HEK293 (cell line): ENCODE data around the gene PTPRN2.

Source experiments
- FEZF1 ChIP-seq: fragments of 450-650 bp; formaldehyde crosslinking; IDR thresholded peaks from 2 replicates; pipeline ENCODE4 v1.5.1; 2016; ENCODE audit warnings: missing biosample characterization, missing genetic modification characterization
- SCRT2 ChIP-seq: fragments of 450-650 bp; formaldehyde crosslinking; IDR thresholded peaks from 2 replicates; pipeline ENCODE4 v1.5.1; 2016; ENCODE audit warnings: missing biosample characterization, missing genetic modification characterization
- ZBTB17 ChIP-seq: fragments of 450-650 bp; formaldehyde crosslinking; IDR thresholded peaks from 2 replicates; pipeline ENCODE4 v1.5.1; 2016; ENCODE audit warnings: missing biosample characterization, missing genetic modification characterization
- ZIC2 ChIP-seq: fragments of 450-650 bp; formaldehyde crosslinking; IDR thresholded peaks from 2 replicates; pipeline ENCODE4 v1.5.1; 2016; ENCODE audit warnings: missing biosample characterization, missing genetic modification characterization
- ZNF114 ChIP-seq: fragments of 450-650 bp; formaldehyde crosslinking; IDR thresholded peaks from 2 replicates; pipeline ENCODE4 v1.5.0; 2017; ENCODE audit warnings: missing biosample characterization, missing genetic modification characterization
- ZNF174 ChIP-seq: fragments of 450-650 bp; formaldehyde crosslinking; IDR thresholded peaks from 2 replicates; pipeline ENCODE4 v1.5.0; 2017; ENCODE audit warnings: missing biosample characterization, mild to moderate bottlenecking, missing genetic modification characterization
- ZNF248 ChIP-seq: fragments of 450-650 bp; formaldehyde crosslinking; IDR thresholded peaks from 2 replicates; pipeline ENCODE4 v1.5.1; 2017; ENCODE audit warnings: missing biosample characterization, missing genetic modification characterization
- ZNF335 ChIP-seq: fragments of 450-650 bp; formaldehyde crosslinking; conservative IDR thresholded peaks from 2 replicates; pipeline ENCODE4 v1.5.1; 2016; ENCODE audit warnings: missing biosample characterization, missing genetic modification characterization
- ZNF354C ChIP-seq: fragments of 450-650 bp; formaldehyde crosslinking; IDR thresholded peaks from 2 replicates; pipeline ENCODE4 v1.5.1; 2016; ENCODE audit warnings: missing biosample characterization, missing genetic modification characterization, low read depth, borderline replicate concordance
- ZNF473 ChIP-seq: fragments of 450-650 bp; formaldehyde crosslinking; IDR thresholded peaks from 2 replicates; pipeline ENCODE4 v1.5.1; 2017; ENCODE audit warnings: missing biosample characterization, missing genetic modification characterization
- ZNF544 ChIP-seq: fragments of 450-650 bp; formaldehyde crosslinking; IDR thresholded peaks from 2 replicates; pipeline ENCODE4 v1.5.0; 2017; ENCODE audit warnings: missing biosample characterization, missing genetic modification characterization
- ZNF548 ChIP-seq: fragments of 450-650 bp; formaldehyde crosslinking; IDR thresholded peaks from 2 replicates; pipeline ENCODE4 v1.5.1; 2016; ENCODE audit warnings: missing biosample characterization, missing genetic modification characterization
- ZNF701 ChIP-seq: fragments of 450-650 bp; formaldehyde crosslinking; IDR thresholded peaks from 2 replicates; pipeline ENCODE4 v1.5.1; 2016; ENCODE audit warnings: missing biosample characterization, missing genetic modification characterization
- ZNF776 ChIP-seq: fragments of 450-650 bp; formaldehyde crosslinking; IDR thresholded peaks from 2 replicates; pipeline ENCODE4 v1.5.0; 2017; ENCODE audit warnings: missing biosample characterization, missing genetic modification characterization, borderline replicate concordance
- ZNF792 ChIP-seq: fragments of 450-650 bp; formaldehyde crosslinking; IDR thresholded peaks from 2 replicates; pipeline ENCODE4 v1.5.1; 2016; ENCODE audit warnings: missing biosample characterization, missing genetic modification characterization
- TF ChIP-seq, protein P1 (sequence below): fragments of 450-650 bp; formaldehyde crosslinking; IDR thresholded peaks from 2 replicates; pipeline ENCODE4 v1.5.1; 2016; ENCODE audit warnings: missing biosample characterization, missing genetic modification characterization, borderline replicate concordance
- TF ChIP-seq, protein P2 (sequence below): fragments of 450-650 bp; formaldehyde crosslinking; optimal IDR thresholded peaks from 2 replicates; pipeline ENCODE3; 2016; ENCODE audit warnings: missing biosample characterization, mild to moderate bottlenecking, missing genetic modification characterization
- TF ChIP-seq, protein P3 (sequence below): fragments of 450-650 bp; formaldehyde crosslinking; IDR thresholded peaks from 2 replicates; pipeline ENCODE4 v1.5.0; 2017; ENCODE audit warnings: missing biosample characterization, missing genetic modification characterization, borderline replicate concordance
- TF ChIP-seq, protein P4 (sequence below): fragments of 450-650 bp; formaldehyde crosslinking; IDR thresholded peaks from 2 replicates; pipeline ENCODE4 v1.5.1; 2016; ENCODE audit warnings: missing biosample characterization, missing genetic modification characterization

The PTPRN2 gene

DNA sequence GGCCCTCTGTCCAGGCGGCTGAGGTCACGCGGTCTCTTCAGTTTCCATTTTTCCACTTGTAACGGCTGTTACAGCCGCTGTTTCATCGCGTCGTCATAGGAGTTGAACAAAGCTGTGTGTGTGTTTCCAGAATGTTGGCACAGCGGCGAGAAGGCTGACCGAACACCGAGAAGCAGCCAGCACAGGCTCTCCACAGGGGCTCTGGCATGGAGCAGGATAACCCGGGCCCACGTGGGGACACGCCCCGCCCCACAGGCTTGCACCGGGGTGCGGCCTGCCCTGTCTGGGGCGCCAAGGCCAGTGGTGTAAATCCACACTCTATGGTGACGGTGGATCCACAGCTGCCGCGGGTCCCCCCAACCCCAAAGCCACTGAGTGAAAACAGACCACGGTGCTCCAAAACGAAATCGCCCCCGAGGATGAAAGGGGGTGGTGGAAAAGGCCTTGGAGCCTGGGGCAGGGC lies 802.6 kb downstream of the PTPRN2 start (continued):
- TF ChIP-seq, protein P1, sequence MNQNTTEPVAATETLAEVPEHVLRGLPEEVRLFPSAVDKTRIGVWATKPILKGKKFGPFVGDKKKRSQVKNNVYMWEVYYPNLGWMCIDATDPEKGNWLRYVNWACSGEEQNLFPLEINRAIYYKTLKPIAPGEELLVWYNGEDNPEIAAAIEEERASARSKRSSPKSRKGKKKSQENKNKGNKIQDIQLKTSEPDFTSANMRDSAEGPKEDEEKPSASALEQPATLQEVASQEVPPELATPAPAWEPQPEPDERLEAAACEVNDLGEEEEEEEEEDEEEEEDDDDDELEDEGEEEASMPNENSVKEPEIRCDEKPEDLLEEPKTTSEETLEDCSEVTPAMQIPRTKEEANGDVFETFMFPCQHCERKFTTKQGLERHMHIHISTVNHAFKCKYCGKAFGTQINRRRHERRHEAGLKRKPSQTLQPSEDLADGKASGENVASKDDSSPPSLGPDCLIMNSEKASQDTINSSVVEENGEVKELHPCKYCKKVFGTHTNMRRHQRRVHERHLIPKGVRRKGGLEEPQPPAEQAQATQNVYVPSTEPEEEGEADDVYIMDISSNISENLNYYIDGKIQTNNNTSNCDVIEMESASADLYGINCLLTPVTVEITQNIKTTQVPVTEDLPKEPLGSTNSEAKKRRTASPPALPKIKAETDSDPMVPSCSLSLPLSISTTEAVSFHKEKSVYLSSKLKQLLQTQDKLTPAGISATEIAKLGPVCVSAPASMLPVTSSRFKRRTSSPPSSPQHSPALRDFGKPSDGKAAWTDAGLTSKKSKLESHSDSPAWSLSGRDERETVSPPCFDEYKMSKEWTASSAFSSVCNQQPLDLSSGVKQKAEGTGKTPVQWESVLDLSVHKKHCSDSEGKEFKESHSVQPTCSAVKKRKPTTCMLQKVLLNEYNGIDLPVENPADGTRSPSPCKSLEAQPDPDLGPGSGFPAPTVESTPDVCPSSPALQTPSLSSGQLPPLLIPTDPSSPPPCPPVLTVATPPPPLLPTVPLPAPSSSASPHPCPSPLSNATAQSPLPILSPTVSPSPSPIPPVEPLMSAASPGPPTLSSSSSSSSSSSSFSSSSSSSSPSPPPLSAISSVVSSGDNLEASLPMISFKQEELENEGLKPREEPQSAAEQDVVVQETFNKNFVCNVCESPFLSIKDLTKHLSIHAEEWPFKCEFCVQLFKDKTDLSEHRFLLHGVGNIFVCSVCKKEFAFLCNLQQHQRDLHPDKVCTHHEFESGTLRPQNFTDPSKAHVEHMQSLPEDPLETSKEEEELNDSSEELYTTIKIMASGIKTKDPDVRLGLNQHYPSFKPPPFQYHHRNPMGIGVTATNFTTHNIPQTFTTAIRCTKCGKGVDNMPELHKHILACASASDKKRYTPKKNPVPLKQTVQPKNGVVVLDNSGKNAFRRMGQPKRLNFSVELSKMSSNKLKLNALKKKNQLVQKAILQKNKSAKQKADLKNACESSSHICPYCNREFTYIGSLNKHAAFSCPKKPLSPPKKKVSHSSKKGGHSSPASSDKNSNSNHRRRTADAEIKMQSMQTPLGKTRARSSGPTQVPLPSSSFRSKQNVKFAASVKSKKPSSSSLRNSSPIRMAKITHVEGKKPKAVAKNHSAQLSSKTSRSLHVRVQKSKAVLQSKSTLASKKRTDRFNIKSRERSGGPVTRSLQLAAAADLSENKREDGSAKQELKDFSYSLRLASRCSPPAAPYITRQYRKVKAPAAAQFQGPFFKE: no peak
- TF ChIP-seq ZBTB17 (tag by site-specific recombination): no peak
- TF ChIP-seq ZIC2 (tag by site-specific recombination): no peak
- TF ChIP-seq ZNF248 (tag by site-specific recombination): no peak
- no peak for TF ChIP-seq ZNF792 (tag by site-specific recombination)
- TF ChIP-seq ZNF354C (tag by site-specific recombination): no peak
- no peak for TF ChIP-seq ZNF776 (tag by site-specific recombination)
- TF ChIP-seq ZNF114 (tag by site-specific recombination): no peak
- TF ChIP-seq FEZF1 (tag by site-specific recombination): no peak
- no peak for TF ChIP-seq ZNF548 (tag by site-specific recombination)
- no peak for TF ChIP-seq ZNF473 (tag by site-specific recombination)
- TF ChIP-seq ZNF701: no peak
- TF ChIP-seq, protein P2, sequence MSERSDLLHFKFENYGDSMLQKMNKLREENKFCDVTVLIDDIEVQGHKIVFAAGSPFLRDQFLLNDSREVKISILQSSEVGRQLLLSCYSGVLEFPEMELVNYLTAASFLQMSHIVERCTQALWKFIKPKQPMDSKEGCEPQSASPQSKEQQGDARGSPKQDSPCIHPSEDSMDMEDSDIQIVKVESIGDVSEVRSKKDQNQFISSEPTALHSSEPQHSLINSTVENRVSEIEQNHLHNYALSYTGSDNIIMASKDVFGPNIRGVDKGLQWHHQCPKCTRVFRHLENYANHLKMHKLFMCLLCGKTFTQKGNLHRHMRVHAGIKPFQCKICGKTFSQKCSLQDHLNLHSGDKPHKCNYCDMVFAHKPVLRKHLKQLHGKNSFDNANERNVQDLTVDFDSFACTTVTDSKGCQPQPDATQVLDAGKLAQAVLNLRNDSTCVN (tag by site-specific recombination): no peak
- no peak for TF ChIP-seq SCRT2 (tag by site-specific recombination)
- no peak for TF ChIP-seq ZNF544
- TF ChIP-seq, protein P3, sequence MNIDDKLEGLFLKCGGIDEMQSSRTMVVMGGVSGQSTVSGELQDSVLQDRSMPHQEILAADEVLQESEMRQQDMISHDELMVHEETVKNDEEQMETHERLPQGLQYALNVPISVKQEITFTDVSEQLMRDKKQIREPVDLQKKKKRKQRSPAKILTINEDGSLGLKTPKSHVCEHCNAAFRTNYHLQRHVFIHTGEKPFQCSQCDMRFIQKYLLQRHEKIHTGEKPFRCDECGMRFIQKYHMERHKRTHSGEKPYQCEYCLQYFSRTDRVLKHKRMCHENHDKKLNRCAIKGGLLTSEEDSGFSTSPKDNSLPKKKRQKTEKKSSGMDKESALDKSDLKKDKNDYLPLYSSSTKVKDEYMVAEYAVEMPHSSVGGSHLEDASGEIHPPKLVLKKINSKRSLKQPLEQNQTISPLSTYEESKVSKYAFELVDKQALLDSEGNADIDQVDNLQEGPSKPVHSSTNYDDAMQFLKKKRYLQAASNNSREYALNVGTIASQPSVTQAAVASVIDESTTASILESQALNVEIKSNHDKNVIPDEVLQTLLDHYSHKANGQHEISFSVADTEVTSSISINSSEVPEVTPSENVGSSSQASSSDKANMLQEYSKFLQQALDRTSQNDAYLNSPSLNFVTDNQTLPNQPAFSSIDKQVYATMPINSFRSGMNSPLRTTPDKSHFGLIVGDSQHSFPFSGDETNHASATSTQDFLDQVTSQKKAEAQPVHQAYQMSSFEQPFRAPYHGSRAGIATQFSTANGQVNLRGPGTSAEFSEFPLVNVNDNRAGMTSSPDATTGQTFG (tag by site-specific recombination): no peak
- TF ChIP-seq ZNF174: no peak
- no peak for TF ChIP-seq ZNF335 (tag by site-specific recombination)
- TF ChIP-seq, protein P4, sequence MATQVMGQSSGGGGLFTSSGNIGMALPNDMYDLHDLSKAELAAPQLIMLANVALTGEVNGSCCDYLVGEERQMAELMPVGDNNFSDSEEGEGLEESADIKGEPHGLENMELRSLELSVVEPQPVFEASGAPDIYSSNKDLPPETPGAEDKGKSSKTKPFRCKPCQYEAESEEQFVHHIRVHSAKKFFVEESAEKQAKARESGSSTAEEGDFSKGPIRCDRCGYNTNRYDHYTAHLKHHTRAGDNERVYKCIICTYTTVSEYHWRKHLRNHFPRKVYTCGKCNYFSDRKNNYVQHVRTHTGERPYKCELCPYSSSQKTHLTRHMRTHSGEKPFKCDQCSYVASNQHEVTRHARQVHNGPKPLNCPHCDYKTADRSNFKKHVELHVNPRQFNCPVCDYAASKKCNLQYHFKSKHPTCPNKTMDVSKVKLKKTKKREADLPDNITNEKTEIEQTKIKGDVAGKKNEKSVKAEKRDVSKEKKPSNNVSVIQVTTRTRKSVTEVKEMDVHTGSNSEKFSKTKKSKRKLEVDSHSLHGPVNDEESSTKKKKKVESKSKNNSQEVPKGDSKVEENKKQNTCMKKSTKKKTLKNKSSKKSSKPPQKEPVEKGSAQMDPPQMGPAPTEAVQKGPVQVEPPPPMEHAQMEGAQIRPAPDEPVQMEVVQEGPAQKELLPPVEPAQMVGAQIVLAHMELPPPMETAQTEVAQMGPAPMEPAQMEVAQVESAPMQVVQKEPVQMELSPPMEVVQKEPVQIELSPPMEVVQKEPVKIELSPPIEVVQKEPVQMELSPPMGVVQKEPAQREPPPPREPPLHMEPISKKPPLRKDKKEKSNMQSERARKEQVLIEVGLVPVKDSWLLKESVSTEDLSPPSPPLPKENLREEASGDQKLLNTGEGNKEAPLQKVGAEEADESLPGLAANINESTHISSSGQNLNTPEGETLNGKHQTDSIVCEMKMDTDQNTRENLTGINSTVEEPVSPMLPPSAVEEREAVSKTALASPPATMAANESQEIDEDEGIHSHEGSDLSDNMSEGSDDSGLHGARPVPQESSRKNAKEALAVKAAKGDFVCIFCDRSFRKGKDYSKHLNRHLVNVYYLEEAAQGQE: no peak
- TF ChIP-seq, all 188 proteins: peak for 0
